SU-DHL-6 (cell line): ENCODE results near the gene ITSN1.

Experiments used
- H2AFZ ChIP-seq: fragments of 200-600 bp; sonication (generic); 2 replicates; pipeline ENCODE4 v1.6.1; 2014; ENCODE audit warnings: low read depth, mild to moderate bottlenecking, moderate library complexity, mixed read lengths, antibody characterized with exemption, low read length; ENCODE audit not compliant: severe bottlenecking
- H3F3A ChIP-seq: fragments of 200-600 bp; shearing (Covaris generic); 2 replicates; pipeline ENCODE4 v1.6.0; 2016; ENCODE audit warnings: antibody characterized with exemption, mild to moderate bottlenecking; ENCODE audit not compliant: insufficient read depth
- H3K27ac ChIP-seq: fragments of 200-600 bp; sonication (generic); 2 replicates; pipeline ENCODE4 v1.5.1; 2016; ENCODE audit warnings: low read depth, mild to moderate bottlenecking, low read length, moderate library complexity, mixed read lengths
- H3K27me3 ChIP-seq: fragments of 200-600 bp; sonication (generic), shearing (Covaris generic); 2 replicates; pipeline ENCODE4 v1.6.0; 2014; ENCODE audit warnings: mild to moderate bottlenecking, low read length
- H3K36me3 ChIP-seq: fragments of 200-600 bp; sonication (generic); 2 replicates; pipeline ENCODE4 v1.6.1; 2014; ENCODE audit warnings: mild to moderate bottlenecking, low read length, mixed read lengths
- H3K4me2 ChIP-seq: fragments of 300-600, 200-600 bp; shearing (Covaris generic), sonication (generic); 2 replicates; pipeline ENCODE4 v1.6.0; 2014; ENCODE audit warnings: low read length, low read depth, mild to moderate bottlenecking; ENCODE audit not compliant: poor library complexity, severe bottlenecking
- H3K4me3 ChIP-seq: fragments of 200-600 bp; sonication (generic); 2 replicates; pipeline ENCODE4 v1.5.1; 2014; ENCODE audit warnings: antibody characterized with exemption, low read length, mild to moderate bottlenecking, mixed read lengths; ENCODE audit not compliant: insufficient read depth, poor library complexity, severe bottlenecking
- H3K79me2 ChIP-seq: fragments of 200-600 bp; sonication (generic); 2 replicates; pipeline ENCODE4 v1.6.1; 2014; ENCODE audit warnings: mild to moderate bottlenecking, low read length, moderate library complexity; ENCODE audit not compliant: insufficient read depth
- H3K9ac ChIP-seq: fragments of 200-600 bp; sonication (generic); 2 replicates; pipeline ENCODE4 v1.7.0; 2014; ENCODE audit warnings: mild to moderate bottlenecking, low read length
- H3K9me2 ChIP-seq: fragments of 200-600 bp; sonication (generic); replicated peaks from 2 replicates; pipeline ENCODE4 v1.6.1; 2014; ENCODE audit warnings: low read length; ENCODE audit not compliant: insufficient read depth
- H3K9me3 ChIP-seq: fragments of 200-600 bp; sonication (generic); 2 replicates; pipeline ENCODE4 v1.6.1; 2014; ENCODE audit warnings: low read length, mixed read lengths; ENCODE audit not compliant: insufficient read depth
- H4K20me1 ChIP-seq: fragments of 200-600 bp; sonication (generic); 2 replicates; pipeline ENCODE4 v1.6.1; 2014; ENCODE audit warnings: low read depth, mild to moderate bottlenecking, antibody characterized with exemption, low read length, moderate library complexity, mixed read lengths
- CTCF ChIP-seq: fragments of 200-600 bp; sonication (generic); IDR thresholded peaks from one replicate; pipeline ENCODE4 v1.5.1; 2017; ENCODE audit warnings: antibody characterized with exemption, mild to moderate bottlenecking, low read length, moderate library complexity; ENCODE audit not compliant: insufficient read depth, poor library complexity, severe bottlenecking
- EZH2phosphoT487 ChIP-seq: fragments of 200-600 bp; sonication (generic), shearing (Covaris generic); conservative IDR thresholded peaks from 2 replicates; pipeline ENCODE4 v1.6.1; 2018; ENCODE audit warnings: mild to moderate bottlenecking, antibody characterized with exemption, low read length, moderate library complexity, mixed read lengths

The ITSN1 gene

GRCh38 chr21:33648555-33648954, 6.3 kb downstream of the ITSN1 start:
- H3K9me3 ChIP-seq, result no peaks in the 10 kb centered on the region
- H3K36me3 ChIP-seq, result no peaks in the 10 kb centered on the region
- no peak overlapping the region for H3K4me2 ChIP-seq
- no peak overlapping the region for H3K27ac ChIP-seq
- no peak for TF ChIP-seq CTCF
- TF ChIP-seq EZH2phosphoT487, result no peak
- H3K27me3 ChIP-seq, result no peaks in the 10 kb centered on the region
- no peaks in the 10 kb centered on the region for H3K79me2 ChIP-seq
- H3K9ac ChIP-seq, result no peak overlapping the region
- H4K20me1 ChIP-seq, result no peaks in the 10 kb centered on the region
- 0 out of 2 replicates have a peak, but pooled peaks cover 4% of the 10 kb centered on the region for H3F3A ChIP-seq
- H3K4me3 ChIP-seq, result no peak overlapping the region
- H3K9me2 ChIP-seq, result no peaks in the 10 kb centered on the region
- no peak overlapping the region for H2AFZ ChIP-seq

GRCh38 chr21:33650230-33650629, 7.9 kb downstream of the ITSN1 start:
- H3K9me3 ChIP-seq, result no peaks in the 10 kb centered on the region
- no peaks in the 10 kb centered on the region for H4K20me1 ChIP-seq
- TF ChIP-seq CTCF, result no peak
- no peak for TF ChIP-seq EZH2phosphoT487
- no peaks in the 10 kb centered on the region for H3K27me3 ChIP-seq
- H3K27ac ChIP-seq, result no peak overlapping the region
- H2AFZ ChIP-seq, result no peak overlapping the region
- H3K79me2 ChIP-seq, result no peaks in the 10 kb centered on the region
- H3F3A ChIP-seq, result no peaks in the 10 kb centered on the region
- H3K4me2 ChIP-seq, result no peak overlapping the region
- no peak overlapping the region for H3K4me3 ChIP-seq
- H3K36me3 ChIP-seq, result no peaks in the 10 kb centered on the region
- no peaks in the 10 kb centered on the region for H3K9me2 ChIP-seq
- H3K9ac ChIP-seq, result no peak overlapping the region

GRCh38 chr21:33650929-33651509, 8.7 kb downstream of the ITSN1 start:
- Histone ChIP-seq H3K9me3 (no peaks in the 10 kb centered on the region), H3K4me3 (no peak overlapping the region), H3K36me3 (no peaks in the 10 kb centered on the region), H3F3A (no peaks in the 10 kb centered on the region), H3K9me2 (no peaks in the 10 kb centered on the region), H3K9ac (no peak overlapping the region), H4K20me1 (no peaks in the 10 kb centered on the region), H3K79me2 (no peaks in the 10 kb centered on the region), H3K27me3 (no peaks in the 10 kb centered on the region), H2AFZ (no peak overlapping the region), H3K27ac (no peak overlapping the region), H3K4me2 (no peak overlapping the region)
- TF ChIP-seq EZH2phosphoT487 (no peak), CTCF (no peak)
